ENCODE results near the gene MSX2.

Gene MSX2

GRCh38 chr5:174724484-174725260 lies at the start of gene MSX2:
Gene MSX2, plus strand, starts transcription at chr5:174724582. Its CDS starts 78 bp downstream, at chr5:174724660.
- peak; percentile 73 for DNase-seq (ENCODE audit: low read depth)

GRCh38 chr5:174675110-174675509 lies 49.3 kb upstream of the MSX2 start:
- DNase-seq (ENCODE audit: low read depth): no peak

- DNase-seq (ENCODE audit: low read depth): no peak
These were observed 48.5 kb upstream of the MSX2 start for GRCh38 chr5:174675916-174676315.

- DNase-seq (ENCODE audit: low read depth): no peak
These were observed 46.3 kb upstream of the MSX2 start for GRCh38 chr5:174678107-174678506.

GRCh38 chr5:174680901-174681565 lies 43.3 kb upstream of the MSX2 start:
- DNase-seq (ENCODE audit: low read depth): no peak

- DNase-seq (ENCODE audit: low read depth): no peak
These were observed 36.9 kb upstream of the MSX2 start for GRCh38 chr5:174687503-174687902.

GRCh38 chr5:174688441-174689354 lies 35.7 kb upstream of the MSX2 start:
- DNase-seq (ENCODE audit: low read depth): no peak

- DNase-seq (ENCODE audit: low read depth): no peak
These were observed 34.1 kb upstream of the MSX2 start for GRCh38 chr5:174690271-174690670.

GRCh38 chr5:174692381-174692780 lies 32.0 kb upstream of the MSX2 start:
- no peak for DNase-seq (ENCODE audit: low read depth)

GRCh38 chr5:174692982-174693422 lies 31.4 kb upstream of the MSX2 start:
- DNase-seq (ENCODE audit: low read depth): no peak

GRCh38 chr5:174693697-174694385 lies 30.5 kb upstream of the MSX2 start:
- DNase-seq (ENCODE audit: low read depth): no peak

GRCh38 chr5:174694611-174695010 lies 29.8 kb upstream of the MSX2 start:
- no peak for DNase-seq (ENCODE audit: low read depth)

- DNase-seq (ENCODE audit: low read depth): no peak
These were observed 26.2 kb upstream of the MSX2 start for GRCh38 chr5:174698156-174698555.

GRCh38 chr5:174699131-174699530 lies 25.3 kb upstream of the MSX2 start:
- DNase-seq (ENCODE audit: low read depth): no peak

- no peak for DNase-seq (ENCODE audit: low read depth)
These were observed 17.3 kb upstream of the MSX2 start for GRCh38 chr5:174706997-174707572.

- no peak for DNase-seq (ENCODE audit: low read depth)
These were observed 16.7 kb upstream of the MSX2 start for GRCh38 chr5:174707671-174708070.

- DNase-seq (ENCODE audit: low read depth): no peak
These were observed 15.7 kb upstream of the MSX2 start for GRCh38 chr5:174708476-174709207.

- DNase-seq (ENCODE audit: low read depth): no peak
These were observed 9.6 kb upstream of the MSX2 start for GRCh38 chr5:174714751-174715150.

- DNase-seq (ENCODE audit: low read depth): no peak
These were observed 8.6 kb upstream of the MSX2 start for GRCh38 chr5:174715804-174716203.

GRCh38 chr5:174717826-174718455 lies 6.4 kb upstream of the MSX2 start:
- no peak for DNase-seq (ENCODE audit: low read depth)

Data from fibroblast of the conjunctiva (primary cell).